Mesangial cell (primary cell): ENCODE results near the gene TTC13. TPM values are rescaled to one million over a fixed set of nuclear protein-coding genes. Genes with fewer than 3 reads are reported as not detected.

Source experiments
- total RNA-seq: library from RNA; depleted of rRNA; stranded (reverse); fragments of >200 nt; gene quantifications from 2 replicates; pipeline ENCODE4 v1.2.3, GENCODE V29; 2015

TTC13 gene
- total RNA-seq: 5.6 and 9.9 TPM in 2 replicates

GRCh38 chr1:230978491-230979388 lies at the start of gene TTC13, which contains the start of gene ARV1:
TSS of gene TTC13 (minus strand) at chr1:230978861. CDS start at chr1:230978830, 31 bp downstream.
TSS of gene ARV1 (plus strand) at chr1:230979094. CDS start at chr1:230979106, 12 bp downstream.

GRCh38 chr1:230867903-230868735 lies 110.5 kb downstream of the TTC13 start, which contains the start of gene C1orf198:
TSS of gene C1orf198 (minus strand) at chr1:230868521. CDS start at chr1:230868512, 9 bp downstream.

Other genes starting within 250 kb of the TTC13 start
- 0.13 TPM in 1 of 2 replicates, not detected in the other for gene CAPN9, start 231.5 kb downstream of the TTC13 start, total RNA-seq
- gene C1orf198, start 110.3 kb downstream of the TTC13 start, total RNA-seq: 47.4 and 101 TPM in 2 replicates
- gene ARV1, start 233 bp upstream of the TTC13 start, total RNA-seq: 12.4 and 14.2 TPM in 2 replicates
- gene FAM89A, start 61.4 kb upstream of the TTC13 start, total RNA-seq: 2.8 and 7.9 TPM in 2 replicates
- gene TRIM67, start 183.2 kb upstream of the TTC13 start, total RNA-seq: 1.1 TPM in 1 of 2 replicates, not detected in the other